Astrocyte (in vitro differentiated cells and primary cell): ENCODE data around the gene PTPN4.

Experiments
- CTCF ChIP-seq: IDR thresholded peaks from 2 replicates; pipeline ENCODE4 v1.5.1; 2011; ENCODE audit warnings: low read depth, mild to moderate bottlenecking, inconsistent platforms, low read length, moderate library complexity; ENCODE audit not compliant: insufficient read depth
- EZH2 ChIP-seq: IDR thresholded peaks from 2 replicates; pipeline ENCODE4 v1.6.1; 2012; ENCODE audit warnings: mild to moderate bottlenecking, low read length, inconsistent platforms; ENCODE audit not compliant: insufficient read depth

GRCh38 chr2:119808516-119809147 is 48.9 kb downstream of the PTPN4 start:
- no peak for TF ChIP-seq CTCF
- no peak for TF ChIP-seq EZH2
